CD4-positive, CD25-positive, alpha-beta regulatory T cell (primary cell): ENCODE measurements around the gene ZMYM4. TPM values are rescaled to one million over a fixed set of nuclear protein-coding genes. Genes with fewer than 3 reads are reported as not detected.

Experiments used
- ATAC-seq, 2 donors: fragments of 150-1000 bp; cut with Tn5 transposase; one replicate each; pipeline ENCODE4 v1.10.0; 2021; ENCODE audit warnings: low read depth in 2 of 2, moderate number of reproducible peaks in 2 of 2, moderate library complexity in 1 of 2
- DNase-seq, 3 donors: peaks; one replicate each; pipeline versions ENCODE4 v3.0.0 to v3.0.0-alpha.2; 2012 to 2022; ENCODE audit warnings: mixed read lengths in 1 of 3
- H3K27ac ChIP-seq: one replicate; pipeline ENCODE4 v1.7.0; 2013; ENCODE audit warnings: mild to moderate bottlenecking, low read length; ENCODE audit not compliant: insufficient read depth, poor library complexity, severe bottlenecking
- H3K27me3 ChIP-seq: one replicate; pipeline ENCODE4 v1.7.0; 2013; ENCODE audit warnings: low read length; ENCODE audit not compliant: control insufficient read depth, insufficient read depth
- H3K36me3 ChIP-seq: one replicate; pipeline ENCODE4 v1.7.0; 2013; ENCODE audit warnings: mild to moderate bottlenecking, low read length, moderate library complexity; ENCODE audit not compliant: control insufficient read depth, insufficient read depth
- H3K4me1 ChIP-seq: 2 replicates; pipeline ENCODE4 v1.7.0; 2013; ENCODE audit warnings: mild to moderate bottlenecking, low read length; ENCODE audit not compliant: insufficient read depth, control insufficient read depth, poor library complexity, severe bottlenecking
- H3K4me3 ChIP-seq: one replicate; pipeline ENCODE4 v1.7.0; 2013; ENCODE audit warnings: low read depth, mild to moderate bottlenecking, low read length, moderate library complexity
- H3K9me3 ChIP-seq, 2 experiments: 1 replicate in 1 of 2; 2 replicates in 1 of 2; pipeline ENCODE4 v1.7.0; 2013; ENCODE audit warnings: low read length in 2 of 2, mild to moderate bottlenecking in 1 of 2, moderate library complexity in 1 of 2; ENCODE audit not compliant: control insufficient read depth in 2 of 2
- H3K27ac Mint-ChIP-seq, 3 donors: one replicate each; pipeline ENCODE4 v1.8.0; 2020 to 2022; ENCODE audit warnings: mild to moderate bottlenecking in 3 of 3, mixed read lengths in 3 of 3, moderate library complexity in 2 of 3
- H3K27me3 Mint-ChIP-seq: one replicate; pipeline ENCODE4 v1.8.0; 2022; ENCODE audit warnings: mild to moderate bottlenecking, mixed read lengths
- H3K36me3 Mint-ChIP-seq: one replicate; pipeline ENCODE4 v1.8.0; 2020; ENCODE audit warnings: mixed read lengths
- H3K4me1 Mint-ChIP-seq, 4 donors: one replicate each; pipeline ENCODE4 v1.8.0; 2020 to 2022; ENCODE audit warnings: mixed read lengths in 4 of 4, mild to moderate bottlenecking in 1 of 4
- H3K4me3 Mint-ChIP-seq, 4 donors: one replicate each; pipeline ENCODE4 v1.8.0; 2020 to 2022; ENCODE audit warnings: mild to moderate bottlenecking in 4 of 4, mixed read lengths in 4 of 4, moderate library complexity in 3 of 4
- H3K9me3 Mint-ChIP-seq, 7 donors: one replicate each; pipeline ENCODE4 v1.8.0; 2020 to 2022; ENCODE audit warnings: mixed read lengths in 7 of 7, mild to moderate bottlenecking in 3 of 7, moderate library complexity in 2 of 7
- polyA plus RNA-seq, 4 donors: library from polyadenylated mRNA; unstranded; fragments of 300-500 nt; fragmentation: Illumina TruSeq; gene quantifications; one replicate each; pipeline ENCODE4 v1.2.3, GENCODE V29; 2021
- total RNA-seq: library from RNA; stranded (reverse); gene quantifications from one replicate; pipeline ENCODE4 v1.2.3, GENCODE V29; 2022

Gene ZMYM4
- total and polyA plus RNA-seq, 5 donors from 2014 or later, result 21.6 to 31.3 (median 26.8) TPM

DNA sequence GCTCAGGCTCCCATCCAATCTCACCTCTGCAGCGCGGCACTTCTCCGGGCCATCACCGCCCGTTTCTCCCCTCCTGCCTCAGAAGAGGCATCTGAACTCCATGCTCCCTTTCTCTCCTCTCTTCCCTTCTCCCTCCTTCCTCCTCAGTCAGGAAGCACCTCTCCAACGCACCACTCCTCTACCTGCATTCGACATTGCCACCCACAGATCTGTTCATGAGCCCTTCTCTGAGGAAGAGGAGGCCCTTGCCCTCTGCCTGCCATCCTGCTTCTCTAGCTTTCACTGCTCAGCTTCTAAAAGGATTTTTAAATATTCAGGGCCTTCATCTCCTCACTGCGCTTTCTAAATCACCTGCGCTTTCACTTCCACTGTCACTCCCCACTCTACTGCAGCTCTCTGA, 168.7 kb downstream of the ZMYM4 start:
- Mint-ChIP-seq H3K27me3 (no peaks in the 10 kb centered on the region), H3K4me1 (peaks cover 3 to 9% (median 5%) of the 10 kb centered on the region in 4 donors), H3K36me3 (peaks cover 71% of the 10 kb centered on the region), H3K27ac (peak overlapping the region; percentile 52 to 96 (median 52)), H3K9me3 (no peaks in the 10 kb centered on the region), H3K4me3 (no peak overlapping the region)
- DNase-seq, result no peak
- no peaks in the 10 kb centered on the region for H3K9me3 ChIP-seq
- H3K36me3 ChIP-seq, result peaks cover 78% of the 10 kb centered on the region
- H3K4me1 ChIP-seq, result no peaks in the 10 kb centered on the region
- no peak for ATAC-seq
- no peak overlapping the region for H3K4me3 ChIP-seq
- H3K27me3 ChIP-seq, result no peaks in the 10 kb centered on the region
- H3K27ac ChIP-seq, result no peak overlapping the region

GRCh38 chr1:35439626-35440025, 171.1 kb downstream of the ZMYM4 start:
- Mint-ChIP-seq H3K4me3 (no peak overlapping the region), H3K9me3 (no peaks in the 10 kb centered on the region), H3K4me1 (peaks cover 0 to 9% (median under 1%) of the 10 kb centered on the region in 4 donors), H3K27me3 (no peaks in the 10 kb centered on the region), H3K27ac (peak overlapping the region in 2 of 3 donors; percentile 16 to 63), H3K36me3 (peaks cover 63% of the 10 kb centered on the region)
- Histone ChIP-seq H3K27ac (no peak overlapping the region), H3K4me1 (no peaks in the 10 kb centered on the region), H3K4me3 (no peak overlapping the region), H3K36me3 (peaks cover 90% of the 10 kb centered on the region), H3K27me3 (no peaks in the 10 kb centered on the region), H3K9me3 (no peaks in the 10 kb centered on the region)
- ATAC-seq (no peak), DNase-seq (no peak)

- no peaks in the 10 kb centered on the region for H3K27me3 Mint-ChIP-seq
- no peaks in the 10 kb centered on the region for H3K9me3 Mint-ChIP-seq
- H3K4me1 Mint-ChIP-seq, result peaks cover 0 to 9% (median 0%) of the 10 kb centered on the region in 4 donors
- H3K4me3 Mint-ChIP-seq, result no peak overlapping the region
- H3K4me1 ChIP-seq, result no peaks in the 10 kb centered on the region
- peaks cover 90% of the 10 kb centered on the region for H3K36me3 ChIP-seq
- peaks cover 46% of the 10 kb centered on the region for H3K36me3 Mint-ChIP-seq
- H3K27me3 ChIP-seq, result no peaks in the 10 kb centered on the region
- ATAC-seq (no peak), DNase-seq (no peak)
- no peak overlapping the region for H3K27ac Mint-ChIP-seq
- H3K27ac ChIP-seq, result no peak overlapping the region
- H3K4me3 ChIP-seq, result no peak overlapping the region
- H3K9me3 ChIP-seq, result no peaks in the 10 kb centered on the region
Observed at GRCh38 chr1:35441926-35442579, 173.5 kb downstream of the ZMYM4 start.

DNA sequence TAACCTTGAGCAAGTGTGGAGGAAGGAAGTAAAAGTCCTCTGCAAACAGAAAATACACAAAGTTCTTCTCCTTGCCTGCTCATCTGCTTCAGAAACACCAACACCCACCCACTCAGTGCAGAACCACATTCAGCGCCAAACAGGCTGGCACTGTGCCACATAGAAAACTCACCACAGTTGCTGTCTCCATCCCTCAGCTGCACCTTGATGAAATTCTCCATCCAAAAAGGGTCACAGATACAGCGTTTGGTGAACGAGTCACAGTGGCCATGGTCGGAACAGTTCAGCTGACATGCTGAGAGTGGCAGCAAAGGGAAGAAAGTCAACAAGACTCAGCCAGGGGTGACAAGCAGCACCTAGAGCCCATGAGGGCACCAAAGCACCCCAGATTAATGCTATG, 174.2 kb downstream of the ZMYM4 start:
- Histone ChIP-seq H3K27ac (no peak overlapping the region), H3K27me3 (no peaks in the 10 kb centered on the region), H3K9me3 (no peaks in the 10 kb centered on the region), H3K4me1 (no peaks in the 10 kb centered on the region), H3K36me3 (peaks cover 88% of the 10 kb centered on the region), H3K4me3 (no peak overlapping the region)
- H3K4me1 Mint-ChIP-seq, result peaks cover 0 to 5% (median under 1%) of the 10 kb centered on the region in 4 donors
- DNase-seq (no peak), ATAC-seq (no peak)
- no peaks in the 10 kb centered on the region for H3K9me3 Mint-ChIP-seq
- H3K27ac Mint-ChIP-seq, result no peak overlapping the region
- no peaks in the 10 kb centered on the region for H3K27me3 Mint-ChIP-seq
- peaks cover 40% of the 10 kb centered on the region for H3K36me3 Mint-ChIP-seq
- H3K4me3 Mint-ChIP-seq, result no peak overlapping the region

DNA sequence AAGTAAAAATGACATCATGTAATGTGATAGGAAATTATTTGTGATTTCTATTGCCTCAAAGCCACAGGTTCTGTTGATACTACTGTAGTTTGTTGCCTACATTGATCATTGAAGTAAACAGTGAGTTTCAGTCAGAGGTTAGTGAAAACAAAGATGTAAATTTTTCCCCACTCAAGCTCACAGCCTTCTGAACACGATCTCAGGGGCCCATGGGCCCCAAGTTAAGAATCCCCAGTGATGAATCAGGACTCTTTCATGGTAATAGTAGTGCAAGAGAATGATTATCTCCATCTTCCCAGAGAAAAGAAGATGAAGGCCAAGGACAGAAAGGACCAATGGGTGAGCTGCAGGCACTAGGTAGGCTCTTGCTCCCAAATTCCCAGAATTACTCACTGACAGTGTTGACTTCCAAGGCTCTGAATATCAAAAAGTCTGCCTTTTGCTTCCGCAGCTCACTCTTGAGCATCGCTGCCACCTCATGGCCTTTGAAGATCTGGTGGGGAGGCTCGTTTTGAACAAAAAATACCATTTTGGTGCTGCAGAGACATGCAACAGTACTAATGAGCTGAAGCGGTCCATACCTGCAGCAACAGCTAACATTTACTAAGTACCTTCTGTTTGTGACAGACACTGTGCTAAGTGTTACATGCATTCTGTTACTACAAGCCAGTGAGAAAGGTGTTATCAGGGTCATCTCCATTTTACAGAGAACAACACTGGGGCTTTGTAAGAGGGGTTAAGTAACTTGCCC, 175.4 kb downstream of the ZMYM4 start:
- H3K36me3 Mint-ChIP-seq, result peaks cover 34% of the 10 kb centered on the region
- Histone ChIP-seq H3K4me3 (no peak overlapping the region), H3K36me3 (peaks cover 90% of the 10 kb centered on the region), H3K27me3 (no peaks in the 10 kb centered on the region), H3K9me3 (no peaks in the 10 kb centered on the region), H3K4me1 (no peaks in the 10 kb centered on the region), H3K27ac (no peak overlapping the region)
- no peak for DNase-seq
- H3K27ac Mint-ChIP-seq, result no peak overlapping the region
- H3K4me1 Mint-ChIP-seq, result peaks cover 0 to 2% (median 0%) of the 10 kb centered on the region in 4 donors
- no peaks in the 10 kb centered on the region for H3K9me3 Mint-ChIP-seq
- no peaks in the 10 kb centered on the region for H3K27me3 Mint-ChIP-seq
- H3K4me3 Mint-ChIP-seq, result no peak overlapping the region
- no peak for ATAC-seq

DNA sequence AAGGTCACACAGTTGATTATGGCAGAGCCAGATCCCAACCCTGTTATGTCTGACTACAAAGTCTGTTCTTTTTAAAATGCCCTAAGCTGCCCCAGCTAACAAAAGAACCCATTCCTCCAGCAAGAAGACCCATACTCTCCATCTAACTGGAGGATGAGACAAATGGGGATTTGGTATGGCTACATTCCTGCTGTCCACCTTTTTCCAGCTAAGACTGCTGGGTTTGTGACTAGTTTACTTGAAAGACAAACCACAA, 175.9 kb downstream of the ZMYM4 start:
- Mint-ChIP-seq H3K27me3 (no peaks in the 10 kb centered on the region), H3K27ac (no peak overlapping the region)

GRCh38 chr1:35447278-35447677, 178.8 kb downstream of the ZMYM4 start:
- H3K27me3 ChIP-seq, result no peaks in the 10 kb centered on the region
- no peak overlapping the region for H3K4me3 ChIP-seq
- no peaks in the 10 kb centered on the region for H3K9me3 Mint-ChIP-seq
- H3K9me3 ChIP-seq, result no peaks in the 10 kb centered on the region
- H3K36me3 ChIP-seq, result peaks cover 77% of the 10 kb centered on the region
- DNase-seq (peak in 1 of 3 donors; percentile 18), ATAC-seq (no peak)
- no peak overlapping the region for H3K27ac ChIP-seq
- no peaks in the 10 kb centered on the region for H3K27me3 Mint-ChIP-seq
- H3K4me1 Mint-ChIP-seq, result peaks cover 0 to 14% (median 8%) of the 10 kb centered on the region in 4 donors
- H3K36me3 Mint-ChIP-seq, result peaks cover 23% of the 10 kb centered on the region
- no peaks in the 10 kb centered on the region for H3K4me1 ChIP-seq
- H3K4me3 Mint-ChIP-seq, result no peak overlapping the region
- H3K27ac Mint-ChIP-seq, result peak overlapping the region in 1 of 3 donors; percentile 83

More for the DNA sequence above, 175.9 kb downstream of the ZMYM4 start:
- no peaks in the 10 kb centered on the region for H3K4me1 ChIP-seq
- H3K27ac ChIP-seq, result no peak overlapping the region
- no peaks in the 10 kb centered on the region for H3K9me3 ChIP-seq
- ATAC-seq (no peak), DNase-seq (no peak)
- Mint-ChIP-seq H3K9me3 (no peaks in the 10 kb centered on the region), H3K36me3 (peaks cover 32% of the 10 kb centered on the region), H3K4me1 (peaks cover 0 to 2% (median 0%) of the 10 kb centered on the region in 4 donors), H3K4me3 (no peak overlapping the region)
- H3K27me3 ChIP-seq, result no peaks in the 10 kb centered on the region
- no peak overlapping the region for H3K4me3 ChIP-seq
- H3K36me3 ChIP-seq, result peaks cover 90% of the 10 kb centered on the region

GRCh38 chr1:35448344-35448801, 179.9 kb downstream of the ZMYM4 start:
- H3K4me3 ChIP-seq, result no peak overlapping the region
- no peaks in the 10 kb centered on the region for H3K4me1 ChIP-seq
- H3K9me3 Mint-ChIP-seq, result no peaks in the 10 kb centered on the region
- H3K27me3 Mint-ChIP-seq, result no peaks in the 10 kb centered on the region
- H3K27ac ChIP-seq, result no peak overlapping the region
- no peaks in the 10 kb centered on the region for H3K9me3 ChIP-seq
- DNase-seq (no peak), ATAC-seq (no peak)
- H3K36me3 Mint-ChIP-seq, result peaks cover 15% of the 10 kb centered on the region
- no peak overlapping the region for H3K4me3 Mint-ChIP-seq
- H3K4me1 Mint-ChIP-seq, result peaks cover 0 to 16% (median 13%) of the 10 kb centered on the region in 4 donors
- no peak overlapping the region for H3K27ac Mint-ChIP-seq
- H3K36me3 ChIP-seq, result peaks cover 79% of the 10 kb centered on the region
- no peaks in the 10 kb centered on the region for H3K27me3 ChIP-seq
